Keratinocyte (primary cell): Measurements from ENCODE around the gene BRSK1. TPM values are rescaled to one million over a fixed set of nuclear protein-coding genes. Genes with fewer than 3 reads are reported as not detected.

Source experiments
- DNase-seq: peaks from one replicate; pipeline ENCODE4 v3.0.0-alpha.2; 2011; ENCODE audit warnings: low read depth, missing footprints, low spot score
- FAIRE-seq: peaks from 2 replicates; lab custom pipeline; 2011; peaks lifted over from hg19 to GRCh38; lab: Jason Lieb, UNC
- H2AFZ ChIP-seq: 2 replicates; pipeline ENCODE4 v1.6.0; 2012; ENCODE audit warnings: low read length, control low read depth, inconsistent platforms; ENCODE audit not compliant: control insufficient read depth
- H3K27ac ChIP-seq: 2 replicates; pipeline ENCODE4 v1.5.1; 2011; ENCODE audit warnings: low read length; ENCODE audit not compliant: control insufficient read depth, insufficient read depth
- H3K27me3 ChIP-seq: 3 replicates; pipeline ENCODE4 v1.6.0; 2011; ENCODE audit warnings: low read length; ENCODE audit not compliant: control insufficient read depth, insufficient read depth; ENCODE audit errors: extremely low read depth
- H3K36me3 ChIP-seq, 2 experiments: 2 replicates in 1 of 2; 3 replicates in 1 of 2; pipeline ENCODE4 v1.5.1; 2011; ENCODE audit warnings: low read length in 2 of 2, mild to moderate bottlenecking in 1 of 2; ENCODE audit not compliant: control insufficient read depth in 2 of 2, insufficient read depth in 2 of 2; ENCODE audit errors: extremely low read depth in 1 of 2
- H3K4me1 ChIP-seq: 3 replicates; pipeline ENCODE4 v1.5.1; 2011; ENCODE audit warnings: low read length; ENCODE audit not compliant: control insufficient read depth, insufficient read depth; ENCODE audit errors: extremely low read depth
- H3K4me2 ChIP-seq: 3 replicates; pipeline ENCODE4 v1.6.0; 2011; ENCODE audit warnings: low read depth, low read length; ENCODE audit not compliant: control insufficient read depth, insufficient read depth; ENCODE audit errors: extremely low read depth
- H3K4me3 ChIP-seq, 3 experiments: fragments of 200-600 bp in 1 of 3; sonication (generic) in 1 of 3; 2 replicates in 2 of 3; 3 replicates in 1 of 3; pipeline ENCODE4 v1.5.1; 2011 to 2016; ENCODE audit warnings: low read length in 3 of 3, mild to moderate bottlenecking in 3 of 3, control low read depth in 2 of 3, inconsistent platforms in 1 of 3, low read depth in 1 of 3, mixed read lengths in 1 of 3, mixed run types in 1 of 3, moderate library complexity in 1 of 3; ENCODE audit not compliant: control insufficient read depth in 2 of 3, insufficient read depth in 2 of 3; ENCODE audit errors: extremely low read depth in 1 of 3
- H3K79me2 ChIP-seq: 2 replicates; pipeline ENCODE4 v1.6.0; 2012; ENCODE audit warnings: low read length; ENCODE audit not compliant: control insufficient read depth, insufficient read depth
- H3K9ac ChIP-seq: 3 replicates; pipeline ENCODE4 v1.6.0; 2011; ENCODE audit warnings: low read length; ENCODE audit not compliant: control insufficient read depth, insufficient read depth; ENCODE audit errors: extremely low read depth
- H3K9me1 ChIP-seq: 3 replicates; pipeline ENCODE4 v1.6.0; 2011; ENCODE audit warnings: low read length; ENCODE audit not compliant: control insufficient read depth, insufficient read depth; ENCODE audit errors: extremely low read depth
- H3K9me3 ChIP-seq: 2 replicates; pipeline ENCODE4 v1.5.1; 2012; ENCODE audit warnings: low read depth, low read length; ENCODE audit not compliant: control insufficient read depth
- H4K20me1 ChIP-seq: 3 replicates; pipeline ENCODE4 v1.6.0; 2011; ENCODE audit warnings: low read length; ENCODE audit not compliant: control insufficient read depth, insufficient read depth; ENCODE audit errors: extremely low read depth
- EZH2 ChIP-seq: IDR thresholded peaks from one replicate; pipeline ENCODE4 v1.6.1; 2012; ENCODE audit warnings: inconsistent platforms, mild to moderate bottlenecking, low read length, moderate library complexity
- dilution Hi-C: fragments of 300-500 bp; cut with MboI; formaldehyde crosslinking; loops from one replicate; pipeline ENCODE4 v1.7.0; 2020; ENCODE audit warnings: low sequenced_read_pairs; ENCODE audit not compliant: extremely low pct_ligation_motif_present
- polyA plus RNA-seq, 5 experiments: library from polyadenylated mRNA; depleted of rRNA in 3 of 5; stranded (reverse) in 3 of 5; stranded (forward) in 1 of 5; unstranded in 1 of 5; fragments of >200 nt; gene quantifications; 1 replicate in 1 of 5; 2 replicates in 3 of 5; 3 replicates in 1 of 5; pipeline versions ENCODE4 v1.2.1 to v1.2.3, GENCODE V29; 2011 to 2012; ENCODE audit warnings: missing spikeins in 2 of 5, low read depth in 1 of 5, low replicate concordance in 1 of 5
- TF ChIP-seq, protein P1 (sequence below), 3 experiments: IDR thresholded peaks in 1 of 3; conservative IDR thresholded peaks in 1 of 3; optimal IDR thresholded peaks in 1 of 3; 2 replicates in 2 of 3; 3 replicates in 1 of 3; pipeline versions ENCODE3 to v1.5.1; 2011; ENCODE audit warnings: low read length in 3 of 3, mild to moderate bottlenecking in 3 of 3, moderate library complexity in 2 of 3, control low read depth in 1 of 3, inconsistent platforms in 1 of 3; ENCODE audit not compliant: insufficient read depth in 2 of 3; ENCODE audit errors: extremely low read depth in 1 of 3

BRSK1 gene
- polyA plus RNA-seq, 1 donor (not counting 4 experiments of a cell fraction or from before 2014, with no cell fraction given) = 0.46 TPM

- Histone ChIP-seq H3K4me3 (no peak overlapping the region), H3K9me3 (no peaks in the 10 kb centered on the region), H4K20me1 (no peaks in the 10 kb centered on the region), H3K9me1 (no peaks in the 10 kb centered on the region), H3K27ac (no peak overlapping the region), H3K4me2 (peak overlapping the region; percentile 6), H2AFZ (no peak overlapping the region), H3K36me3 (no peaks in the 10 kb centered on the region), H3K79me2 (no peaks in the 10 kb centered on the region), H3K9ac (no peak overlapping the region), H3K27me3 (peaks cover 11% of the 10 kb centered on the region), H3K4me1 (peaks cover 6% of the 10 kb centered on the region)
- no peak for DNase-seq
- TF ChIP-seq, protein P1, sequence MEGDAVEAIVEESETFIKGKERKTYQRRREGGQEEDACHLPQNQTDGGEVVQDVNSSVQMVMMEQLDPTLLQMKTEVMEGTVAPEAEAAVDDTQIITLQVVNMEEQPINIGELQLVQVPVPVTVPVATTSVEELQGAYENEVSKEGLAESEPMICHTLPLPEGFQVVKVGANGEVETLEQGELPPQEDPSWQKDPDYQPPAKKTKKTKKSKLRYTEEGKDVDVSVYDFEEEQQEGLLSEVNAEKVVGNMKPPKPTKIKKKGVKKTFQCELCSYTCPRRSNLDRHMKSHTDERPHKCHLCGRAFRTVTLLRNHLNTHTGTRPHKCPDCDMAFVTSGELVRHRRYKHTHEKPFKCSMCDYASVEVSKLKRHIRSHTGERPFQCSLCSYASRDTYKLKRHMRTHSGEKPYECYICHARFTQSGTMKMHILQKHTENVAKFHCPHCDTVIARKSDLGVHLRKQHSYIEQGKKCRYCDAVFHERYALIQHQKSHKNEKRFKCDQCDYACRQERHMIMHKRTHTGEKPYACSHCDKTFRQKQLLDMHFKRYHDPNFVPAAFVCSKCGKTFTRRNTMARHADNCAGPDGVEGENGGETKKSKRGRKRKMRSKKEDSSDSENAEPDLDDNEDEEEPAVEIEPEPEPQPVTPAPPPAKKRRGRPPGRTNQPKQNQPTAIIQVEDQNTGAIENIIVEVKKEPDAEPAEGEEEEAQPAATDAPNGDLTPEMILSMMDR (optimal IDR thresholded peaks at IDR 0.05 in 1 of 3, IDR thresholded peaks at IDR 0.05 in 1 of 3, conservative IDR thresholded peaks at IDR 0.05 in 1 of 3; ENCODE audit: extremely low read depth in 1 of 3, insufficient read depth in 2 of 3, low read length in 3 of 3) = no peak
- TF ChIP-seq EZH2 = no peak
- dilution Hi-C loops = no loop called here
- FAIRE-seq = peak; percentile 20
Measured at GRCh38 chr19:55315956-55316525, 32.2 kb downstream of the BRSK1 start.

DNA sequence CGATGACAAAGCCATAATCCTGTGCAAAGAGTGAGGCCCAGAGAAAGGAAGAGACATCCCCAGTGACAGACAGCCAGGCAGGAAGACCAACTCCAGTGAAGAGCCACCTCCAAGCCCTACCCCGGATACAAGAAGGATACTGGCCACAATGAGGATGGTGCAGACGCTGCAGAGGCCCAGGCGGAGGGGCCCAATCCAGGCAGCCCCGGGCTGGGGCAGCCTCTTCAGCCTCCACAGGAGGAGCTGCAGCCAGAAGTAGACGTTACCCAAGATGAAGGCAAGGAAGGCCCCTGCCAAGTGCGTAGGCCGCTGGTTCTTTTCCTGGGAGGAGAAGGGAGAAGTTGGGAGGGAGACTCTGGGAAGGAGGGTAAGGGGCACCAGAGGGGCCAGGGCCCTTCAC, 32.8 kb downstream of the BRSK1 start:
- Histone ChIP-seq H3K36me3 (no peaks in the 10 kb centered on the region), H3K9ac (no peak overlapping the region), H3K27me3 (peaks cover 13% of the 10 kb centered on the region), H3K4me1 (peaks cover 6% of the 10 kb centered on the region), H2AFZ (no peak overlapping the region), H3K4me2 (no peak overlapping the region), H3K79me2 (no peaks in the 10 kb centered on the region), H3K4me3 (no peak overlapping the region), H3K9me1 (no peaks in the 10 kb centered on the region), H3K27ac (no peak overlapping the region), H3K9me3 (no peaks in the 10 kb centered on the region), H4K20me1 (no peaks in the 10 kb centered on the region)
- no peak for TF ChIP-seq EZH2
- TF ChIP-seq, protein P1 (optimal IDR thresholded peaks at IDR 0.05 in 1 of 3, IDR thresholded peaks at IDR 0.05 in 1 of 3, conservative IDR thresholded peaks at IDR 0.05 in 1 of 3; ENCODE audit: extremely low read depth in 1 of 3, insufficient read depth in 2 of 3, low read length in 3 of 3) = no peak
- DNase-seq (no peak), FAIRE-seq (no peak)
- dilution Hi-C loops = no loop called here
